ENCODE results near the gene CEP128. TPM values are rescaled to one million over a fixed set of nuclear protein-coding genes. Genes with fewer than 3 reads are reported as not detected.

Gene CEP128
- total RNA-seq, 1 donor from 2014 or later, result 11.5 TPM

DNA sequence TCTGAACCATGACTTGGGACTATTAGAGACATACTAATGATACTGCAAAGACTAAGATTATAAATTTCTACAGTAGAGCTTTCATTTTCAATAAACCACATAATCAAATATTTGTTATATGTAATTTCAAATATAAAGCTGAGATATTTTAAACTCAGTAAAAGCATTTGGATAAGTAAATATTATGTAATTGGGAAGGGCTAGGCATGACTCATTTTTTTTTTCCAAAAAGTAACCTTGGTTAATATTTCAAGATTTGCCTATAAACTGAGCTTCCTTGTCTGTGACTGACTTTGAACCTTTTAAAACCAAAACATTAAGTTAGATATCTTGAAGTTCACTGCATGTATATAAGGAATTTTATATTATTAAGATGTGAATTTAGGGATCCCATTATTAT lies 332.5 kb downstream of the CEP128 start:
- no peak for DNase-seq (ENCODE audit: low spot score)

DNA sequence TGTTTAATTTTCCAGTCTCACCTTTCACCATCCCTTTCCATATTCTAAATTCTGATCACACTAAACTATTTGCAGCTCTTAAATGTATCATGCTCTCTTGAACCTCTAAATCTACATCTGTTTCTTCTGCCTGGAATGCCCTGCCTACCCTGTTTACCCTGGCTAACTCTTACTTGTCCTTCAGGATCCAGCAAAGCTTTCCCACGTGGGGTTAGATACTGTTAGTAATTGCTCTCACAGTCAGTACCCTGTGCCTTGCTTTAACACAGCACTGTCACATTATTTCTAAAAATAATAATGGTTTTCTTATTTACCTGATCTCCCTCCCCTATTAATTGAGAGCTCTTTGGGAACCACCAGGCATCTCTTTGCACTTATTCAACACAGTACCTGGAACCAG lies 333.0 kb downstream of the CEP128 start:
- DNase-seq (ENCODE audit: low spot score), result no peak

GRCh38 chr14:80607430-80608190 lies 333.9 kb downstream of the CEP128 start:
- DNase-seq (ENCODE audit: low spot score), result no peak

GRCh38 chr14:80606347-80606772 lies 335.2 kb downstream of the CEP128 start:
- no peak for DNase-seq (ENCODE audit: low spot score)

DNA sequence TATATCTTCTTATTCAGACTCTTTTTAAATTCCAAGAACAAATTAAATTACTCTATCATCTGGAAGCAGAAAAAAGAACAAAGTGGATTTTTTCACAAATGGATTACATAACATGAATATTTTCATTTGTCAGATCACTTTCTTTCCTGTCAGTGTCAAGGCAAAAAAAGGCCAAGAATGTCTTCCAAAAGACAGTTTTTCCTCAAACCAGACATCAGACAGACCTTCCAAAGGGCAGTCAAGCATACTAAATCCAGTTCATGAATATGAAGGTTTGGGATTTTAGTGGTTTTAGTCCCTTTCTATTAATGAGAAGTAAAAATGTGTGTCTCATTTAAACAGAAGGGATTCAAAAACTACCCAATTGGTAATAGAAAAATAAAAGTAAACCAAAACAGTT lies 336.0 kb downstream of the CEP128 start:
- DNase-seq (ENCODE audit: low spot score), result no peak

DNA sequence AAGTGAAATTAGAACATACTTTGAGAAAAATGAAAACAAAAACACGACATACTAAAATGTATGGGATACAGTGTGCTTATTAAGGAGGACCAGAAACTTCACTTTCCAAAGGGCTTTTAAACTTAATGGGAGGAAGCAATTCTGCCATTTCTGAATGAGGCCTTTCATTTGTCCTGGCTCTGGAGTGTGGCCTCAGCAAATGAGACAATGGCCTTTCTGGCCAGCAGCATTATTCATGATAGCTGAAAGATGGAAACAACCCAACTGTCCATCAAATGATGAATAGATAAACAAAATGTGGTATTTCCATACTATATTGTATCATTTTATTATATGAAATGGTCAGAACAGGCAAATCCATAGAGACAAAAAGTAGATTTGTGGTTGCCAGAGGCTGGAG lies 338.6 kb downstream of the CEP128 start:
- DNase-seq (ENCODE audit: low spot score), result no peak

DNA sequence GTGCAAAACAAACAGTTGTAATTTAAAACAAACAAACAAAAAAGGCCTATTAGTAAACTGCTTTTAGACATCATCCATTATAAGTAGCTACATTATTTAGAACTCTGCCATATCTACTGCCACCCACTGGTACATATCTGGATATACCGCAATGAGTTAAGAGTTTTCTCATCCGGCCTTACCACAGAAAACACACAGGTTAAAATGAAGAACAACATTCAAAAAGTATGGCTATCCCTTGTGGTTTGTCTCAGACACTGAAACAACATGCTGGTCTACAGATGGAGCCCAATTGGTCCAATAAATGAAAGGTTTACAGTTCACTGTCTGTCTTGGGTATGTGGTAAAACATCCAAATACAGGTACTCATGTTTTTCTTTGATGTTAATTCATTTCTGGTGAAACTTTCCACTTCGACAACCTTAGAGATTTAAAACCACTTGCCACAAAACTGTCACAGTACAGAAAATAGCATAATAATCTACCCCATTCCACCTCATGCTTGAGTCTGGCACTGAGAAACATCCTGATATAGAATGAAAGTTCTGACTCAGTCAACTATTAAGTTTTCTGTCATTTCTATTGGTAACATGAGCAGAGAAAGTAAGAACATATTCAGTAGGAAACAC lies 354.3 kb downstream of the CEP128 start:
- DNase-seq (ENCODE audit: low spot score), result no peak

- DNase-seq (ENCODE audit: low spot score), result no peak
Observed at GRCh38 chr14:80586131-80586530, 355.4 kb downstream of the CEP128 start.

- DNase-seq (ENCODE audit: low spot score), result no peak
Observed at GRCh38 chr14:80585506-80585835, 356.1 kb downstream of the CEP128 start.

DNA sequence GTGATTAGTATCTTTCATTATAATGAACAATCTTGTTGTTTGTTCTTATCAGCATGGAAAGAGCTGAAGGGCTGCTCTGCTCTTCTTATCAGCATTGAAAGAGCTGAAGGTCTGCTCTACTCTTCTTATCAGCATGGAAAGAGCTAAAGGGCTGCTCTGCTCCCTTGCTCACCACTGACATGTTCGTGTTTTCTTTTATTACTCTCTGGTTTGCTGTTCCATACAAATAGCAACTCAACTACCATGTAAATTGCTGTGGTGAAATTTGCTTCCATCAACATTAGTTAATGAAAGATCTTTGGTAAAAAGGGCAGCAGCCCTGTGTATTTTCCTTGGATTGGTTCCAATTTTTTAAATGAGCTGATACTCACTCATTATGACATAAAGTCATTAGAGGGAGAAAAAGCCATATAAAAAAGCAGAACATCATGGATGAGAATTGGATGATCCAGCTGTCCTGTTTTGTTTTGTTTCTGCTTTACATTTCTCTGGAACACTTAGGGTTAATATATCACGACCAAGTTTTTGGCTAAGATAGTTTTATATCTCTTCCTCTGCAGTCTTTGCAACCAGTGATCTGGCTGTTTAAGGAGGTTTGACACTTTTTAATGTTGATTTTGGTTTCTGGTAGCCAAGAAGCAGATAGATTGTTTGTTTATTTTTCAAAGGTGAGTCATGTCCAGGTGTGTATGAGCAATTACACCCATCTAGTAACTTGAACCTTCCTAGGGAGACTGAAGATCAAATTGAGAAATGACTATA lies 356.6 kb downstream of the CEP128 start:
- DNase-seq (ENCODE audit: low spot score), result no peak

DNA sequence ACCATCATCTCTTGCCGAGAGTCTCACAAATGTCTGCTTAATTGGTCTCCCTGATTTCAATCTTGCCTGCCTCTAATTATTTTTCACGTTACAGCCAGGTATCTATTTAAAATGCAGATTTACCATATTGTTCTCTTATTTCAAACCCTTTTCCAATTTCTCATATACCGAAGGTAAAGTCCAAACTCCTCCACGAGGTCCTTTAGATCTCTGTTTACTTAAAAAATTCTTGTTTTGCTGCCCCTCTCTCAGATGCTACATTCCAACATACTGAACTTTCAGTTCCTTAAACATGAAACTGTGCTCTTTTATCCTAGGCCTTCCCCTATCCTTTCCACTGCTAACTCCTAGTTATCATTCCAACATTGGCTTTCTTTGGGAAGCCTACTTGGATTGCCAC lies 363.9 kb downstream of the CEP128 start:
- DNase-seq (ENCODE audit: low spot score), result no peak

DNA sequence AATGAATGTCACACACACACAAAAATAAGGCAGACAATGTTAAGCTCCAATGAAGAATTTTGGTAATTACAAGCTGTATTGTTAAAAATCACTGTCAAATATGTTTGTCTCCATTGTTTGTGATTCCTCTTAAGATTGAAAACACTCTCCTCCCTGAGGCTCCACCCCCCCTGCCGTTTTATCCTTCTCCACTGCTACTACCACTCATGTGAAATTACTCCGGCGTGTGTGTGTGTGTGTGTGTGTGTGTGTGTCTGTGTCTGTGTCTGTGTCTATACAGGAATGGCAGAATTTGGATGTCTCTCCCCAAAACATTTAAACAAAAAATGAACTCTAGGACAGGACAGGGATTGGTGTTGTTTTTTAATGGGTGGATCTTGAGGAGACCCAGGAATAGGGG lies 365.1 kb downstream of the CEP128 start:
- no peak for DNase-seq (ENCODE audit: low spot score)

DNA sequence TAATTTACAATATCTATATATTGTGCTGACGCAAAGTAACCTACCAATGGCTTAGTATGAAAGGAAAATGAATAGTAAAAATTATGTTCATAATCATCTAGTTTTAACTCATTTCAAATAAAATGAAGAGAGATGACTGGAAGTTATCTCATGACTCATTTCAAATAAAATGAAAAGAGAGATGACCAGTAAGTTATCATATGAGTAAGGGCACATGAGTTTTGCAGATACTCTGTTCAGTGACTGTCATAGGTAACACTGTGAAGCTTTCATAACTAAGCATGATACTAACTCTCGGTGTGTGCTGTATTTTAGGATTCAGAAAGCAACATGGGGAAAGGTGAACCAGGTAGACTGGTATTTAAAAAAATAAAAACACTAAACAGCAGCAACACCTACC lies 365.8 kb downstream of the CEP128 start:
- DNase-seq (ENCODE audit: low spot score), result no peak

DNA sequence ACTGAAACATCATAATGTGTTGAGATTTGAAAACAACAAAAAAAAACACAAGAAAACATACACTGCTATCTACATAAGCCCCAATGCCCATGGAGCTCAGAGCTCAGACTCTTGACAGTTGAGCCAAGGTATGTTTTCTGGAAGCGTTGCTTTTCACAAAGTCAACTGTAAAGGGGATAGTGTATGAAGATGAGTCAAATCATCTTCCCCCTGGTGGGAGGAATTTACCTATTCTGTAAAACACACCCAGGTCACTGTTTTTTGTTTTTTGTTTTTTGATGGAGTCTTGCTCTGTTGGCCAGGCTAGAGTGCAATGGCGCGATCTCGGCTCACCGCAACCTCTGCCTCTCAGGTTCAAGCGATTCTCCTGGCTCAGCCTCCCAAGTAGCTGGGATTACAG lies 368.9 kb downstream of the CEP128 start:
- no peak for DNase-seq (ENCODE audit: low spot score)

GRCh38 chr14:80570930-80571298 lies 370.6 kb downstream of the CEP128 start:
- DNase-seq (ENCODE audit: low spot score), result no peak

GRCh38 chr14:80567905-80568536 lies 373.5 kb downstream of the CEP128 start:
- no peak for DNase-seq (ENCODE audit: low spot score)

DNA sequence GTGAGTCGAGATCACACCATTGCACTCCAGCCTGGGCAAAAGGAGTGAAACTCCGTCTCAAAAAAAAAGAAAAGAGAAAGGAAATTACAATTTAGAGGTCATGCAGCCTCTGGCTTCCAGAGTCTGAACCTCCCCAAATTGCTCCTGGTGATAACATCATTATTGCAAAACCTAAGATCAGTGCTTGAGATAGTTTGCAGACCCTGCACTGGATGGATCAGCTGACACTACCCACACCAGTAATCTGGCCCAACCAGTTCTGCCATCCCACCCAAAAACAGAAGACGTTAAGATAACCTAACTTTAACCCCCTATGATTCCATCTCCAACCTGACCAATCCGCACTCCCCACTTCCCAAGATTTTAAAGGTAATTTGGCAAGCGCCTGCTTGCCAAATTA lies 376.5 kb downstream of the CEP128 start:
- no peak for DNase-seq (ENCODE audit: low spot score)

DNA sequence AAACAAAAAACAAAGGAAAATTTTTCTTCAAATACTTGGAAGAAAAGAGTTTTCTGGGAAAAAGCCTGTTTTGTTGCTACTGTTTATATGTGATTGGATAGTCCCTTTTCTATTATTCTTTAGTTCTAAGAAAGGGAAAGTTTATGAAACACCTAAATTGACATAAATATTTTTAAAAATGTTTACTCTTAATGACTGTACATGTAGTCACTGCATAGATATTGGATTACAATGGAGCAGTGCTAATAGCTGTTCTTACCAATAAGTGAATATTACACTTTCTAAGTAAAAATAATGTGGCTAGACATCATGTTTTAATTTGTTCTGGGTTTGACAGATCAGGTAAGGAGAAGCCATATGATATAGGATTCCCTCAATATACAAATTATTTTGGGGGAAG lies 377.5 kb downstream of the CEP128 start:
- no peak for DNase-seq (ENCODE audit: low spot score)

DNA sequence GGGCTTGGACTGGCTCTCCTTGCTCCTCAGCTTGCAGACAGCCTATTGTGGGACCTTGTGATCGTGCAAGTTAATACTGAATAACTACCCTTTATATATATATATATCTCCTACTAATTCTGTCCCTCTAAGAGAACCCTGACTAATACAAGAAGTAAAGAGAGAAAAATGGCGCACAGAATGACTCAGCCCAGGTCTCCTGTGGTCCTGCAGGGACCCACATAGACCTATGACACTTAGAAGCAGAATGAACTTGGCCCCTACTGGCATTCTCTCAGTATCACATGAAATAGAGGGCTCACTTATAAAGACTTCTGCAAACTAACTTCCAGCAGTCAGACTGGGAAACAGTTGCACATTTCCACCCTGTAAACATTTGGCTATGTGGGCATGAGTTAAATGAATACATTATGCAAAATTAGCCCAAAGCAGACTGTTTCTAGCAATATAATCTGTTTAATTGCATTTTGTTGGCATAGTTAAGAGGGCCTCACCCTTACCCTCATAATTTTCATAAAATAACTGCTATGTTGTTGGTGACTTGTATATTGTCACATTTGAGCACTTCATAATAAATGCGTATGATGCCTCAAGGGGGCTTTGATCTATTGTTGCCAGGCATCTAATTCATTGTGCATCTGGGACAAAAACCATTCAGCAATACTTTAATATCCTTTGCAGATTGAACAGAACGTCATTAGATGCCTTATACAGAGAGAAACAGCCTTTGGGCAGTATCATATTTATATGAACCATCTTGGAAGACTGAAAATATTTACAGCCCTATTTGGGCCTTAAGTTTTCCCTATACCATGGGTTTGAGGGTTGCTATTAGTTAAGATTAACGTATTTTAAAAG lies 380.5 kb downstream of the CEP128 start:
- DNase-seq (ENCODE audit: low spot score), result no peak

GRCh38 chr14:80554139-80554538 lies 387.4 kb downstream of the CEP128 start:
- DNase-seq (ENCODE audit: low spot score), result no peak

GRCh38 chr14:80549141-80549540 lies 392.4 kb downstream of the CEP128 start:
- DNase-seq (ENCODE audit: low spot score), result no peak
